H9 (cell line): ENCODE measurements around the gene ZC3H18. TPM values are rescaled to one million over a fixed set of nuclear protein-coding genes. Genes with fewer than 3 reads are reported as not detected.

Source experiments
- DNase-seq: peaks from one replicate; pipeline ENCODE4 v3.0.0-alpha.2; 2017
- H2AFZ ChIP-seq: one replicate; pipeline ENCODE4 v1.6.1; 2013; ENCODE audit warnings: mild to moderate bottlenecking, low read length, control low read depth, moderate library complexity
- H2AK5ac ChIP-seq: 2 replicates; pipeline ENCODE4 v1.6.1; 2013; ENCODE audit warnings: low read length, control low read depth, mixed read lengths; ENCODE audit not compliant: insufficient read length
- H2BK120ac ChIP-seq: one replicate; pipeline ENCODE4 v1.6.1; 2013; ENCODE audit warnings: low read depth, mild to moderate bottlenecking, low read length, control low read depth, inconsistent platforms; ENCODE audit not compliant: poor library complexity, severe bottlenecking
- H2BK12ac ChIP-seq: 2 replicates; pipeline ENCODE4 v1.6.1; 2013; ENCODE audit warnings: low read length, control low read depth, mixed read lengths, low read depth; ENCODE audit not compliant: insufficient read length
- H2BK15ac ChIP-seq: 2 replicates; pipeline ENCODE4 v1.6.1; 2013; ENCODE audit warnings: low read depth, low read length, control low read depth
- H2BK20ac ChIP-seq: one replicate; pipeline ENCODE4 v1.6.1; 2013; ENCODE audit warnings: low read depth, mild to moderate bottlenecking, low read length, control low read depth, inconsistent platforms; ENCODE audit not compliant: poor library complexity, severe bottlenecking
- H2BK5ac ChIP-seq: 2 replicates; pipeline ENCODE4 v1.6.1; 2013; ENCODE audit warnings: low read length, control low read depth, mixed read lengths; ENCODE audit not compliant: insufficient read length
- H3K14ac ChIP-seq: 2 replicates; pipeline ENCODE4 v1.6.1; 2013; ENCODE audit warnings: low read length, control low read depth; ENCODE audit not compliant: insufficient read depth
- H3K18ac ChIP-seq: 2 replicates; pipeline ENCODE4 v1.6.1; 2013; ENCODE audit warnings: low read depth, mild to moderate bottlenecking, mixed read lengths, low read length, control low read depth; ENCODE audit not compliant: insufficient read length
- H3K23ac ChIP-seq: 2 replicates; pipeline ENCODE4 v1.6.1; 2013; ENCODE audit warnings: low read length, control low read depth, mixed read lengths, low read depth; ENCODE audit not compliant: insufficient read length
- H3K23me2 ChIP-seq: 2 replicates; pipeline ENCODE4 v1.6.1; 2013; ENCODE audit warnings: low read depth, mild to moderate bottlenecking, mixed read lengths, low read length, control low read depth; ENCODE audit not compliant: insufficient read length, poor library complexity, severe bottlenecking
- H3K27ac ChIP-seq: 2 replicates; pipeline ENCODE4 v1.5.1; 2013; ENCODE audit warnings: low read length, control low read depth, mixed read lengths, low read depth; ENCODE audit not compliant: insufficient read length
- H3K27me3 ChIP-seq: 2 replicates; pipeline ENCODE4 v1.6.1; 2013; ENCODE audit warnings: low read length, control low read depth, inconsistent platforms; ENCODE audit not compliant: insufficient read depth
- H3K4ac ChIP-seq: 2 replicates; pipeline ENCODE4 v1.6.1; 2013; ENCODE audit warnings: low read depth, mild to moderate bottlenecking, control low read depth, inconsistent platforms, low read length, moderate library complexity
- H3K4me1 ChIP-seq: 2 replicates; pipeline ENCODE4 v1.6.1; 2013; ENCODE audit warnings: low read length, control low read depth, inconsistent platforms; ENCODE audit not compliant: insufficient read depth
- H3K4me2 ChIP-seq: 2 replicates; pipeline ENCODE4 v1.6.1; 2013; ENCODE audit warnings: low read length, control low read depth, mixed read lengths; ENCODE audit not compliant: insufficient read length, insufficient read depth
- H3K56ac ChIP-seq: 2 replicates; pipeline ENCODE4 v1.6.1; 2013; ENCODE audit warnings: low read depth, mild to moderate bottlenecking, mixed read lengths, low read length, control low read depth; ENCODE audit not compliant: insufficient read length
- H3K79me1 ChIP-seq: 2 replicates; pipeline ENCODE4 v1.6.1; 2013; ENCODE audit warnings: low read depth, mild to moderate bottlenecking, moderate library complexity, low read length, control low read depth, inconsistent platforms; ENCODE audit not compliant: insufficient read depth, poor library complexity, severe bottlenecking
- H3K79me2 ChIP-seq: 2 replicates; pipeline ENCODE4 v1.6.1; 2013; ENCODE audit warnings: low read length, control low read depth, inconsistent platforms; ENCODE audit not compliant: insufficient read depth
- H3K9ac ChIP-seq: 2 replicates; pipeline ENCODE4 v1.6.1; 2013; ENCODE audit warnings: low read length, control low read depth, mixed read lengths; ENCODE audit not compliant: insufficient read length; ENCODE audit errors: extremely low read depth
- H3K9me3 ChIP-seq: one replicate; pipeline ENCODE4 v1.6.1; 2013; ENCODE audit warnings: low read depth, low read length, inconsistent platforms; ENCODE audit not compliant: control insufficient read depth
- H3T11ph ChIP-seq: one replicate; pipeline ENCODE4 v1.6.1; 2013; ENCODE audit warnings: mild to moderate bottlenecking, low read length, control low read depth, inconsistent platforms
- H4K20me1 ChIP-seq: one replicate; pipeline ENCODE4 v1.6.1; 2013; ENCODE audit not compliant: control insufficient read depth, insufficient read length, insufficient read depth
- H4K5ac ChIP-seq: 2 replicates; pipeline ENCODE4 v1.6.1; 2013; ENCODE audit warnings: low read depth, mild to moderate bottlenecking, mixed read lengths, low read length, control low read depth; ENCODE audit not compliant: insufficient read length
- H4K8ac ChIP-seq: replicated peaks from 2 replicates; pipeline ENCODE4 v1.6.1; 2013; ENCODE audit warnings: low read length, control low read depth, mixed read lengths, low read depth; ENCODE audit not compliant: insufficient read length
- H4K91ac ChIP-seq: 2 replicates; pipeline ENCODE4 v1.6.1; 2013; ENCODE audit warnings: low read depth, mild to moderate bottlenecking, moderate library complexity, mixed read lengths, low read length, control low read depth; ENCODE audit not compliant: insufficient read length
- H3K27ac Mint-ChIP-seq, 3 experiments: 2 replicates in 2 of 3; 3 replicates in 1 of 3; pipeline ENCODE4 v1.8.0; 2020 to 2021; ENCODE audit warnings: mixed read lengths in 3 of 3, mild to moderate bottlenecking in 1 of 3, moderate library complexity in 1 of 3
- H3K27me3 Mint-ChIP-seq: 2 replicates; pipeline ENCODE4 v1.8.0; 2021; ENCODE audit warnings: low read depth, mild to moderate bottlenecking, moderate library complexity, mixed read lengths
- H3K36me3 Mint-ChIP-seq, 3 experiments: 2 replicates in 2 of 3; 3 replicates in 1 of 3; pipeline ENCODE4 v1.8.0; 2020 to 2021; ENCODE audit warnings: low read depth in 3 of 3, mixed read lengths in 3 of 3; ENCODE audit not compliant: insufficient read depth in 1 of 3
- H3K4me1 Mint-ChIP-seq, 2 experiments: 2 replicates each; pipeline ENCODE4 v1.8.0; 2020; ENCODE audit warnings: mixed read lengths in 2 of 2
- H3K4me3 Mint-ChIP-seq, 2 experiments: 2 replicates in 1 of 2; 3 replicates in 1 of 2; pipeline ENCODE4 v1.8.0; 2020 to 2021; ENCODE audit warnings: mild to moderate bottlenecking in 2 of 2, mixed read lengths in 2 of 2, moderate library complexity in 1 of 2
- H3K9me3 Mint-ChIP-seq, 2 experiments: 2 replicates in 1 of 2; 3 replicates in 1 of 2; pipeline ENCODE4 v1.8.0; 2020; ENCODE audit warnings: mild to moderate bottlenecking in 2 of 2, mixed read lengths in 2 of 2, moderate library complexity in 1 of 2
- WGBS: extraction: QIAGEN DNeasy Blood & Tissue Kit; methylation state at CpG from one replicate; pipeline ENCODE4 v1.1.7; 2013; ENCODE audit warnings: missing lambda C conversion rate, low lambda C conversion rate, mixed read lengths; ENCODE audit not compliant: insufficient read length; ENCODE audit errors: extremely low coverage; 5-methylcytosine and 5-hydroxymethylcytosine counted together
- total RNA-seq: library from RNA; stranded (reverse); gene quantifications from 2 replicates; pipeline ENCODE4 v1.2.1, GENCODE V29; 2021
- TF ChIP-seq, protein P1 (sequence below): fragments of 200-600 bp; sonication (generic); conservative IDR thresholded peaks from 3 replicates; pipeline ENCODE4 v1.8.0; 2021; ENCODE audit warnings: antibody characterized with exemption, mild to moderate bottlenecking

The ZC3H18 gene
- total RNA-seq, 1 experiment from 2014 or later: 69.7 TPM

DNA sequence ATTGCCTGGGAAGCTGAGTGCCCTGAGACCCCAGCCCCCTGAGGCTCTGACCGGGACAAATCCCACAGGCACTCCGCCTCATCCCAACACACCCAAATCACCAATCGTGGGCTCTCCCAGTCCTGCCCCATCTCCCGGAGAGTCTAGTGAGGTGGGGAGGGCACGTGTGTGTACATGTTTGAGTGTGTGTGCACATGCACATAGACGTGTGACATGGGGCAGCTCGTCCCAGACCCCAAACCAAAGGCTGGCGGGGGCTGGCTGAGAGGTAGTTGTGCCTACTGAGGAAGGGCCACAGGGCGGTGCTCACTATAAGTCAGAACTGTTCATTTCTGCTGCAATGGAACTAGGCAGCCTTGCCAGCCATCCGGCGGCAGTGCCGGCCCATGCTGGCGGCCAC, 107.5 kb downstream of the ZC3H18 start:
- Histone ChIP-seq H3K18ac (no peak overlapping the region), H4K8ac (no peak overlapping the region), H3K4me1 (no peaks in the 10 kb centered on the region), H3K23me2 (no peaks in the 10 kb centered on the region), H2BK15ac (no peak overlapping the region), H2AFZ (no peak overlapping the region), H4K91ac (no peak overlapping the region), H3K4ac (no peak overlapping the region), H3K79me1 (no peaks in the 10 kb centered on the region), H4K20me1 (no peaks in the 10 kb centered on the region), H2BK12ac (no peak overlapping the region), H2BK20ac (no peak overlapping the region), H2AK5ac (no peak overlapping the region), H3K9me3 (no peaks in the 10 kb centered on the region), H3K27ac (no peak overlapping the region), H3K4me2 (no peak overlapping the region), H3K56ac (no peak overlapping the region), H4K5ac (no peak overlapping the region), H2BK5ac (no peak overlapping the region), H3K27me3 (no peaks in the 10 kb centered on the region), H2BK120ac (no peak overlapping the region), H3K79me2 (no peaks in the 10 kb centered on the region), H3K23ac (no peak overlapping the region), H3K14ac (no peak overlapping the region), H3T11ph (no peak overlapping the region), H3K9ac (no peak overlapping the region)
- no peak overlapping the region; a peak in 1 of 7 replicates for H3K27ac Mint-ChIP-seq
- H3K27me3 Mint-ChIP-seq: no peaks in the 10 kb centered on the region
- peaks cover 0 to 9% (median 2%) of the 10 kb centered on the region in 3 experiments; a peak in 2 of 7 replicates for H3K36me3 Mint-ChIP-seq
- no peak overlapping the region for H3K4me3 Mint-ChIP-seq
- TF ChIP-seq, protein P1, sequence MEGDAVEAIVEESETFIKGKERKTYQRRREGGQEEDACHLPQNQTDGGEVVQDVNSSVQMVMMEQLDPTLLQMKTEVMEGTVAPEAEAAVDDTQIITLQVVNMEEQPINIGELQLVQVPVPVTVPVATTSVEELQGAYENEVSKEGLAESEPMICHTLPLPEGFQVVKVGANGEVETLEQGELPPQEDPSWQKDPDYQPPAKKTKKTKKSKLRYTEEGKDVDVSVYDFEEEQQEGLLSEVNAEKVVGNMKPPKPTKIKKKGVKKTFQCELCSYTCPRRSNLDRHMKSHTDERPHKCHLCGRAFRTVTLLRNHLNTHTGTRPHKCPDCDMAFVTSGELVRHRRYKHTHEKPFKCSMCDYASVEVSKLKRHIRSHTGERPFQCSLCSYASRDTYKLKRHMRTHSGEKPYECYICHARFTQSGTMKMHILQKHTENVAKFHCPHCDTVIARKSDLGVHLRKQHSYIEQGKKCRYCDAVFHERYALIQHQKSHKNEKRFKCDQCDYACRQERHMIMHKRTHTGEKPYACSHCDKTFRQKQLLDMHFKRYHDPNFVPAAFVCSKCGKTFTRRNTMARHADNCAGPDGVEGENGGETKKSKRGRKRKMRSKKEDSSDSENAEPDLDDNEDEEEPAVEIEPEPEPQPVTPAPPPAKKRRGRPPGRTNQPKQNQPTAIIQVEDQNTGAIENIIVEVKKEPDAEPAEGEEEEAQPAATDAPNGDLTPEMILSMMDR: no peak
- no CpG with 5 or more reads among the region's 13 CpGs for WGBS
- no peak for DNase-seq
- peaks cover 3 to 4% of the 10 kb centered on the region in 2 experiments; a peak in 3 of 4 replicates for H3K4me1 Mint-ChIP-seq
- H3K9me3 Mint-ChIP-seq: no peaks in the 10 kb centered on the region
